Prostate gland (tissue), 2 donors: ENCODE measurements around the gene BRDT. TPM values are rescaled to one million over a fixed set of nuclear protein-coding genes. Genes with fewer than 3 reads are reported as not detected.

ENCODE experiments used
- DNase-seq: peaks from one replicate; pipeline ENCODE4 v3.0.0-alpha.2; 2019; ENCODE audit warnings: low spot score
- H3K27ac ChIP-seq, 2 donors: fragments of 200-600 bp; sonication (generic); 2 replicates each; pipeline ENCODE4 v1.5.1; 2017 to 2019
- H3K27me3 ChIP-seq: fragments of 200-600 bp; sonication (generic); replicated peaks from 2 replicates; pipeline ENCODE4 v1.5.1; 2019; ENCODE audit not compliant: insufficient read depth
- H3K36me3 ChIP-seq, 2 donors: fragments of 200-600 bp; sonication (generic); 1 replicate in 1 of 2; 2 replicates in 1 of 2; pipeline versions ENCODE4 v1.5.1 to v1.8.1; 2017 to 2019
- H3K4me1 ChIP-seq: fragments of 200-600 bp; sonication (generic); replicated peaks from 2 replicates; pipeline ENCODE4 v1.5.1; 2019
- H3K4me3 ChIP-seq, 2 donors: fragments of 200-600 bp; sonication (generic); 2 replicates each; pipeline ENCODE4 v1.5.1; 2017 to 2019
- H3K9me3 ChIP-seq: fragments of 200-600 bp; sonication (generic); 2 replicates; pipeline ENCODE4 v1.5.1; 2017
- CTCF ChIP-seq, 4 experiments: fragments of 200-600 bp in 2 of 4; fragments of 450-650 bp in 2 of 4; sonication (generic) in 2 of 4; IDR thresholded peaks; 1 replicate in 3 of 4; 2 replicates in 1 of 4; pipeline ENCODE4 v1.5.1; 2016 to 2019; ENCODE audit warnings: antibody characterized with exemption in 4 of 4, mild to moderate bottlenecking in 2 of 4, moderate library complexity in 2 of 4
- POLR2A ChIP-seq: fragments of 450-650 bp; IDR thresholded peaks from one replicate; pipeline ENCODE4 v1.6.1; 2016; ENCODE audit warnings: antibody characterized with exemption, mild to moderate bottlenecking
- POLR2AphosphoS5 ChIP-seq: sonication (generic); formaldehyde crosslinking; IDR thresholded peaks from one replicate; pipeline ENCODE4 v1.6.1; 2017; ENCODE audit warnings: antibody characterized with exemption
- WGBS: methylation state at CpG from one replicate; pipeline ENCODE4 v1.1.5; 2018; 5-methylcytosine and 5-hydroxymethylcytosine counted together
- intact Hi-C: fragments of 100-400 bp; cut with DNase I; formaldehyde crosslinking; loops from one replicate; pipeline ENCODE4 v1.14.2; 2022
- total RNA-seq, 2 donors: library from RNA; depleted of rRNA; stranded (reverse); fragments of >200 nt; gene quantifications; one replicate each; pipeline ENCODE4 v1.1.0, GENCODE V29; 2016

Gene BRDT
- 10 to 100 TPM in 1 of 2 donors, not detected in 1; 16.2 TPM for total RNA-seq

GRCh38 chr1:91949356-91949699 lies at the start of gene BRDT:
Gene BRDT, plus strand, starts transcription at chr1:91949401. Its CDS starts 13,354 bp downstream, at chr1:91962755.
- no peak for DNase-seq
- 93% methylated on average over 23 of the region's 23 CpGs for WGBS
- H3K36me3 ChIP-seq = no peaks in the 10 kb centered on the region
- no peaks in the 10 kb centered on the region for H3K9me3 ChIP-seq
- no peak within 1 kb of the TSS for H3K4me3 ChIP-seq
- H3K27me3 ChIP-seq = no peaks in the 10 kb centered on the region
- no peak within 1 kb of the TSS for H3K27ac ChIP-seq
- no peaks in the 10 kb centered on the region for H3K4me1 ChIP-seq
- intact Hi-C loops = no loop called here
- TF ChIP-seq POLR2A = no peak
- no peak for TF ChIP-seq POLR2AphosphoS5
- TF ChIP-seq CTCF (IDR thresholded peaks at IDR 0.05) = no peak

- intact Hi-C loops = no loop called here
- Histone ChIP-seq H3K36me3 (no peaks in the 10 kb centered on the region), H3K4me1 (no peaks in the 10 kb centered on the region), H3K27me3 (no peaks in the 10 kb centered on the region), H3K4me3 (no peak overlapping the region), H3K9me3 (no peaks in the 10 kb centered on the region), H3K27ac (no peak overlapping the region)
- WGBS = 86% methylated on average over 1 of the region's 1 CpG
- TF ChIP-seq CTCF (IDR thresholded peaks at IDR 0.05) = no peak
- TF ChIP-seq POLR2AphosphoS5 = no peak
- no peak for TF ChIP-seq POLR2A
- DNase-seq = no peak
Measured at GRCh38 chr1:91900562-91900961, 48.6 kb upstream of the BRDT start.

GRCh38 chr1:91901231-91901630 lies 48.0 kb upstream of the BRDT start:
- intact Hi-C loops = no loop called here
- Histone ChIP-seq H3K36me3 (no peaks in the 10 kb centered on the region), H3K9me3 (no peaks in the 10 kb centered on the region), H3K27me3 (no peaks in the 10 kb centered on the region), H3K4me3 (no peak overlapping the region), H3K4me1 (no peaks in the 10 kb centered on the region), H3K27ac (no peak overlapping the region)
- no peak for DNase-seq
- TF ChIP-seq POLR2AphosphoS5 = no peak
- no peak for TF ChIP-seq CTCF (IDR thresholded peaks at IDR 0.05)
- TF ChIP-seq POLR2A = no peak

GRCh38 chr1:91912266-91912665 lies 36.9 kb upstream of the BRDT start:
- TF ChIP-seq CTCF (IDR thresholded peaks at IDR 0.05) = no peak
- TF ChIP-seq POLR2AphosphoS5 = no peak
- no peak for TF ChIP-seq POLR2A
- H3K4me1 ChIP-seq = no peaks in the 10 kb centered on the region
- 36% methylated on average over 1 of the region's 1 CpG for WGBS
- H3K9me3 ChIP-seq = no peaks in the 10 kb centered on the region
- DNase-seq = no peak
- H3K27me3 ChIP-seq = no peaks in the 10 kb centered on the region
- H3K4me3 ChIP-seq = no peak overlapping the region
- H3K27ac ChIP-seq = no peak overlapping the region
- no peaks in the 10 kb centered on the region for H3K36me3 ChIP-seq
- intact Hi-C loops = no loop called here

GRCh38 chr1:91913018-91913417 lies 36.2 kb upstream of the BRDT start:
- H3K4me3 ChIP-seq = no peak overlapping the region
- H3K4me1 ChIP-seq = no peaks in the 10 kb centered on the region
- H3K36me3 ChIP-seq = no peaks in the 10 kb centered on the region
- WGBS = 59% methylated on average over 3 of the region's 3 CpGs
- H3K9me3 ChIP-seq = no peaks in the 10 kb centered on the region
- no peak for DNase-seq
- TF ChIP-seq POLR2AphosphoS5 = no peak
- no peak for TF ChIP-seq POLR2A
- no peak for TF ChIP-seq CTCF (IDR thresholded peaks at IDR 0.05)
- H3K27me3 ChIP-seq = no peaks in the 10 kb centered on the region
- intact Hi-C loops = no loop called here
- H3K27ac ChIP-seq = no peak overlapping the region
